ENCODE data around the gene FOXQ1. TPM values are rescaled to one million over a fixed set of nuclear protein-coding genes. Genes with fewer than 3 reads are reported as not detected.

The FOXQ1 gene
- total RNA-seq, 1 donor, result not detected

DNA sequence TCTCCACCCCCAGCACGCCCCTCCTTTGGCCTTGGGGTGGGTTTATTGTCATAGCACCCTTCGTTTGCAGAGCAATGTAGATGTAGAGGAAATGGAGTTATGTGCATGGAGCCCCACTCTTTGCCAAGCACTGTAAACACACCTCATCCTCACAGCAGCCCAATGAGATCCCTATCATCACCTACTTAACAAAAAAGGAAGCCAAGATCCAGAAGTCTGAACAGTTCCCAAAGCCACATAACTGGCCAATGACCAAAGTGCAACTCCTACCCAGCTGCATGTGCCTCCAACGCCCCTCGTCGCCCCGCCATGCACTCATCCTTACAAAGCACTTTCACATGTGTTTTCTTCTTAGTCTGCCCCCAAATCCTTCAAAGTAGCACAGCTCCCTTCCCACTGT, 21.8 kb upstream of the FOXQ1 start:
- DNase-seq (ENCODE audit: low read depth in 2 of 3, low spot score in 2 of 3), result no peak

DNA sequence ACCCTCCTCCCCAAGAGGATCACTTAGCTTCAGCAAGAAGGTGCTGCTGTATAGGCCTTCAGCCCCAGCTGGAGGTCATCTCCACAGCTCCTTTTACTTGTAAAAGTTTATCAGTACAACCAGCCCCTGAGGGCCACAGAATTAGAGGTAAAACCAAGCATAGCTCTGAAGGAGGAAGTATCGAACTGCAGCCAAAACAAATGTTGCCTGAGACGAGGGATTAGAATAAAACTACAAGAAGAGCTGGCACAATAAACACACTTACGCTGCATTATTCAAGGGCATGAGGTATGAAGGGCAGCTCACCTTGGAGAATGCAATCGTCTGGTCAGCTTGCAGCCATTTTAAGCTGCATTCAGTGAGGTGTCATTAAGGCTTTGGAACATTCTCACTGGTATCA, 21.1 kb upstream of the FOXQ1 start:
- DNase-seq (ENCODE audit: low read depth in 2 of 3, low spot score in 2 of 3), result no peak

GRCh38 chr6:1291381-1291780, 20.5 kb upstream of the FOXQ1 start:
- DNase-seq (ENCODE audit: low read depth in 2 of 3, low spot score in 2 of 3), result no peak

GRCh38 chr6:1295420-1295819, 16.5 kb upstream of the FOXQ1 start:
- DNase-seq (ENCODE audit: low read depth in 2 of 3, low spot score in 2 of 3), result no peak

DNA sequence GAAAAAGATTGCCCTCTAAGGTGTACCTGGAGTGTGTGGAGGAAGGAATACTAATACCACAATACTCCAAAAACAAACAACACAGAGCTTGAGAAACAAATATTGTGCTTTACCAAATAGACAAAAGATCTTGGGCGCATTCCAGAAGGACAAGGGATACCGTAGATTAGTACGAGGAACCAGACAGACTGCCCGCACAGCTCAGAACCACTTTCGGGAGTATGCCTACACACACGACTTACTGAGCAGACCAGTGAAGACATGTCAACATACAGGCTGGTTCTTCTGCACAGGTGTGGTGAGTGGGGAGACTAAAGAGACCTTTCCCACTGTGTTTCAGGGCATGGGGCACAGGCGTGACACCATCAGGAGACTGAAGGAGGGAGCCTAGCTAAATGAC, 15.8 kb upstream of the FOXQ1 start:
- no peak for DNase-seq (ENCODE audit: low read depth in 2 of 3, low spot score in 2 of 3)

DNA sequence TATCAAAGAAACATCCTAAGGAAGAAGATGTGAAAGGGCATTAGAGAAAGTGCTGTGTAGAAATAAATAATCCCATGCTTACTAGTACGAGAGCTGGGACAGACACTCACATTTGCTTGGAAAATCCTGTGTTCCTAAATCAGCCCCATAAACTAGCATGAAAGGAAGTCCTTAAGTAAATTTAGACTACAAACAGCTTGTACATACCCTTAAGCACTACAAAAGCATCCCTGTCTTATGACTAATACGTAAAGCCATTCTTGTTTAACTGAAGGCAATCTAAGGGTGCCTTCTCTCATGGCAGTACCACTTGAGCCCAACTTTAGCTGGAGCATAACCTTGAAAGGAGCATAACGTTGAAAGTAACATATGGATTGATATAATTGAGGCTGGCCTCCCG, 15.4 kb upstream of the FOXQ1 start:
- DNase-seq (ENCODE audit: low read depth in 2 of 3, low spot score in 2 of 3), result no peak

GRCh38 chr6:1297746-1298145, 14.2 kb upstream of the FOXQ1 start:
- DNase-seq (ENCODE audit: low read depth in 2 of 3, low spot score in 2 of 3), result no peak

DNA sequence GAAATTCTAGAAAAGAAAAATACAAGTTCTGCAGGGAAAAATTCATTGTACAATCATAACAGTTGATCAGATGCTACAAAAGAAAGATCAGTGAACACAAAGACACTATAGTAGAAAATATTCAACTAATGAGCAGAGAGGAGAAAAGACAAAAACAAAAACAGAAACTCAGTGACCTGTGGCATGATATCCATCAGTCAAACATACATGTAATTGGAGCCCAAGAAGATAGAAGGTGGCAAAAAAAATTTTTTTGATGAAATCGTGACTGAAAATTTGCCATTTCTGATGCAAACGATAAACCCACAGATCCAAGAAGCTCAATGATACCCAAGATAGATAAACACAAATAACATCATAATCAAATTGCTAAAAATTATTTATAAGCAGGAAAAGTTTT, 13.1 kb upstream of the FOXQ1 start:
- no peak for DNase-seq (ENCODE audit: low read depth in 2 of 3, low spot score in 2 of 3)

DNA sequence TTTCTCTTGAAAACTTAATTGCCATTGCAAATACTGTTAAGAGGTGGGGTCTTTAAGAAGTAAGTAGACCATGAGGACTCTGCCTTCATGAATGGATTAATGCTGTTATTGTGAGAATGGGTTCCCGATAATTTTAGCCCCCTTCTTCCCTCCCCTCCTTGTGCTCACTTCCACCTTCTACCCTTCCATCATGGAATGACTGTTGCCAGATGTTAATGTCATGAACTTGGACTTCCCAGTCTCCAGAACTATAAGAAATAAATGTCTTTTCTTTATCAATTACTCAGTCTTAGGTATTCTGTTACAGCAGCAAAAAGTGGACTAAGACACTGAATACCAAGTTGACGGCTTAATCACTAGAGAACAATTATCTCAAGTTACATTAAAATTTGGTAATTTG, 5.8 kb upstream of the FOXQ1 start:
- DNase-seq (ENCODE audit: low read depth in 2 of 3, low spot score in 2 of 3), result no peak

- DNase-seq (ENCODE audit: low read depth in 2 of 3, low spot score in 2 of 3), result no peak
Observed at GRCh38 chr6:1309366-1309765, 2.5 kb upstream of the FOXQ1 start.

GRCh38 chr6:1310628-1311399, 1.1 kb upstream of the FOXQ1 start:
- DNase-seq (ENCODE audit: low read depth in 2 of 3, low spot score in 2 of 3), result no peak

DNA sequence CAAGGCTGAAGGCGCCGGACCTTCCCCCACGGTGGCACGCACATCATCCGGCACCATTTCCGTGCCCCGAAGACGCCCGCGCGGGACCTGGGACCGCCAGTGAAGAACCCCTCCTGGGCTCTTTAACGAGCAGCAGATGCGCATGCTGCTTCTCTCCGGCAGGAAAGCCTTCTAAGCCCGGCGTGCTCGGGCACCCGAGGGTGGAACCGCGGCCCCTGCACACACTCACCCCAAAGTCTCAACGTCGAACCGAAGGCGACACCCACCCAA, 240 bp downstream of the FOXQ1 start:
- DNase-seq (ENCODE audit: low read depth in 2 of 3, low spot score in 2 of 3), result no peak

GRCh38 chr6:1312473-1313367, 822 bp downstream of the FOXQ1 start:
- peak in 2 of 3 donors; percentile 75 to 83 for DNase-seq (ENCODE audit: low read depth in 2 of 3, low spot score in 2 of 3)

DNA sequence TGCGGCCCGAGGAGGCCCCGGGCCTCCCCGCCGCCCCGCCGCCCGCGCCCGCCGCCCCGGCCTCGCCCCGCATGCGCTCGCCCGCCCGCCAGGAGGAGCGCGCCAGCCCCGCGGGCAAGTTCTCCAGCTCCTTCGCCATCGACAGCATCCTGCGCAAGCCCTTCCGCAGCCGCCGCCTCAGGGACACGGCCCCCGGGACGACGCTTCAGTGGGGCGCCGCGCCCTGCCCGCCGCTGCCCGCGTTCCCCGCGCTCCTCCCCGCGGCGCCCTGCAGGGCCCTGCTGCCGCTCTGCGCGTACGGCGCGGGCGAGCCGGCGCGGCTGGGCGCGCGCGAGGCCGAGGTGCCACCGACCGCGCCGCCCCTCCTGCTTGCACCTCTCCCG, 1.5 kb downstream of the FOXQ1 start:
- no peak for DNase-seq (ENCODE audit: low read depth in 2 of 3, low spot score in 2 of 3)

DNA sequence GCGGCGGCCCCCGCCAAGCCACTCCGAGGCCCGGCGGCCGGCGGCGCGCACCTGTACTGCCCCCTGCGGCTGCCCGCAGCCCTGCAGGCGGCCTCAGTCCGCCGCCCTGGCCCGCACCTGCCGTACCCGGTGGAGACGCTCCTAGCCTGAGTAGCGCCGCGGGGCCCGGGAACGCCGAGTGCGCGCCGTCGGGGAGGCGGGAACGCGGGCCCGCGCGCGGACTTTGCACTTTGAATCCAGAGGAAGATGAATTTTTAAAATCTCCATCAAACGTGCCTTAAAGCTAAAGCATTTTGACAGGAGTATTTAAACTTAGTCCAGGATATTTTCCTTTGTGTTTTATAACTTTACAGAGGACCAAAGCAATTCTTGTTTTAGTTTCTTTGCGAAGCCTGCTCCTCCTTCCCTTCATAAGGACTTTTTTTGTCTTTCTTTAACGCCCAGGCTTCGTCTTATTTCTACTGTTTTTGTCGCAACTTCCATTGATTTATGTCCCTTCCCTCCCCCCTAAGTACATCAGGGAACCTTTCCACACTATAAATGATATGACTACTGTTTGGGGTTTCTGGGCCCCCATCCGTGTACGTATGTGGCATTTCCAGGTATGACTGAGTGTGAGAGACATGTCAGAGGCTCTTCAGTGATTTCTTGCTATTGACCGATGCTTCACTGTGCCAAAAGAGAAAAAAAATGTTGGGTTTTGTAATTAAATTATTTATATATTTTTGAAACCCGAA, 2.0 kb downstream of the FOXQ1 start:
- no peak for DNase-seq (ENCODE audit: low read depth in 2 of 3, low spot score in 2 of 3)

GRCh38 chr6:1314617-1315016, 2.7 kb downstream of the FOXQ1 start:
- no peak for DNase-seq (ENCODE audit: low read depth in 2 of 3, low spot score in 2 of 3)

- no peak for DNase-seq (ENCODE audit: low read depth in 2 of 3, low spot score in 2 of 3)
Observed at GRCh38 chr6:1315201-1315559, 3.3 kb downstream of the FOXQ1 start.

- DNase-seq (ENCODE audit: low read depth in 2 of 3, low spot score in 2 of 3), result no peak
Observed at GRCh38 chr6:1315560-1316386, 3.9 kb downstream of the FOXQ1 start.

DNA sequence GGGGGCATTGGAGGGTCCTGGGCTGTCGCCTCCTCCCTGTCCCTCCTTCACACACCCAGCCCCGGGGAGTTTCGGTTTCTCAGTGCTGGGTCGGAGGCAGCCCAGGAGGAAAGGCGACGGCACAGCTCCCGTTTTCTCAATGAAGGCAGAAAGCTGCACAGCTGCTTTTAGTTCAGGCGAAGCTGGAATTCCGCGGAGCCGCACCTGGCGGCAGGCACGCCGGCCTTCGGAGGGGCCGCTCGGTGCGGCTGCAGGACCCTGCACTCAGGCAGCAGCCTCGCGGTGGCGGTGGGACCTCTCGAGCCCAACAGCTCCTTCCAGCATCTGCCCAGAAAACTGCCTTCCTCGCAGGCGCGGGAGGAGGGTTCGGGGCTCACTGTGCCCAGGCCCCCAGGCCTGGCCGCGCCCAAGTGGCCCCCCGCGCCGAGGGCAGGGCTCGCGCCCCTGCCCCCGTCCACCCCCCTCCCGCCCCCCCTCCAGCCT, 4.6 kb downstream of the FOXQ1 start:
- peak in 1 of 3 donors; percentile 37 for DNase-seq (ENCODE audit: low read depth in 2 of 3, low spot score in 2 of 3)

DNA sequence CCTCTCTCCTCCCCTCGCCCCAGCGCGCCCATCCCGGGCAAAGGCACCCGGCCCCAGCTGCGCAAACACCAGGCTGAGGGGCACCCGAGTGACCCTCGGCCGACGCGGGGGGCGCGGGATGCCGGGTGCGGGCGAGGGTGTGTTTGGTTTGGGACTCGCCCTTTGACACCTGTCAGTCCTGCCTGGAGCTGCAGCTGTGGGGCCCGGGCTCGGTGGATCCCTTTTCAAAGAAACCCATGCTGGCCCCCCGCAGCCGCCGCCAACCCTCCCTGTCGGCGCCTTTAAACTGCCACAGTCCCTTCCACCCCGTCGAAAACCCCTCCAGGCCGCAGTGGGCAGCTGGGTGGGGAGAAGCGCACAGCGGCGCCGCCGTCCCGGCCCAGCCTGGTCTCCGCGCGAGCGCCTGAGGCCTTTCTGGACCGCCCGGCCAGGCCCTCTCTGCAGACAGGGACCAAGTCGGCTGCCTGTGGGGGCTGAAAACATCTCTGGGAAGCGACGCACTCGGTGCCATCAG, 5.5 kb downstream of the FOXQ1 start:
- no peak for DNase-seq (ENCODE audit: low read depth in 2 of 3, low spot score in 2 of 3)
